Measurements from ENCODE around the gene KLHL36. TPM values are rescaled to one million over a fixed set of nuclear protein-coding genes. Genes with fewer than 3 reads are reported as not detected.

KLHL36 gene
- total and polyA plus RNA-seq, 9 of the 15 experiments (the other 6 are each of a cell fraction or from before 2014, with no cell fraction given) = 2.1 to 51.2 (median 18.5) TPM

DNA sequence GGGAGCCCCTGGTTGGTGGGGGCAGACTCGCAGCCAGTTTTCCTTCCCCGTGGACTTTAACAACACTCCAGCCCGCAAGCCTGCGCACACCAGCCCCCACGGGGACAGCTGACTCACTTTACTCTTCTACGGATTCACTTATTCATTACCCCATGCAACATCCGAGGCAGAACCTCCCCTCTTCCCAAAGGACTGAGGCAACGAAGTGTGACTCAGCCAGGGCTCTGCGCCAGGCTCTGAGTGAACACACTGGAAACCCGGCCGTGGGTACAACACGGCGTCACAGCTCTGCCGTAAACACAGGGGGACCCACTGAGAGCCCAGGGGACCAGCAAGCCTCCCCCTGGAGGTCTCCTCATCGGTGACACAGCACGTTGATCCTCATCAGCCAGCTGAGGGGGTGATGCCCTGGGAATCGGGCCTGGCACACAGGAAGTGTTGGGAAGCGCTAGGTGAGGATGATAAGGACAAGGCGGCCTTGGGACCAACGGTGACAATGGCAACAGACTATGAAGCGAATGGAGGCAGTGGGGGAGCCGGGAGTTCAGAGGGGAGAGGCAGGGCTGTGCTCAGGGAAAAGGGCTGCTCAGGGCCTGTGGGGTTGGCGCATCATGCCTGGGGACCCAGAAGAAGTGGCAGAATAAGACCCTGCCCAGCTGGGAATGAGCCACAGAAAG is 45.0 kb upstream of the KLHL36 start (continued):
- TF ChIP-seq PHF21A (IDR thresholded peaks at IDR 0.05; ENCODE audit: borderline replicate concordance, low read depth) = 0 out of 2 replicates have a peak, but pooled peaks have one; percentile 26
- TF ChIP-seq, protein P1, sequence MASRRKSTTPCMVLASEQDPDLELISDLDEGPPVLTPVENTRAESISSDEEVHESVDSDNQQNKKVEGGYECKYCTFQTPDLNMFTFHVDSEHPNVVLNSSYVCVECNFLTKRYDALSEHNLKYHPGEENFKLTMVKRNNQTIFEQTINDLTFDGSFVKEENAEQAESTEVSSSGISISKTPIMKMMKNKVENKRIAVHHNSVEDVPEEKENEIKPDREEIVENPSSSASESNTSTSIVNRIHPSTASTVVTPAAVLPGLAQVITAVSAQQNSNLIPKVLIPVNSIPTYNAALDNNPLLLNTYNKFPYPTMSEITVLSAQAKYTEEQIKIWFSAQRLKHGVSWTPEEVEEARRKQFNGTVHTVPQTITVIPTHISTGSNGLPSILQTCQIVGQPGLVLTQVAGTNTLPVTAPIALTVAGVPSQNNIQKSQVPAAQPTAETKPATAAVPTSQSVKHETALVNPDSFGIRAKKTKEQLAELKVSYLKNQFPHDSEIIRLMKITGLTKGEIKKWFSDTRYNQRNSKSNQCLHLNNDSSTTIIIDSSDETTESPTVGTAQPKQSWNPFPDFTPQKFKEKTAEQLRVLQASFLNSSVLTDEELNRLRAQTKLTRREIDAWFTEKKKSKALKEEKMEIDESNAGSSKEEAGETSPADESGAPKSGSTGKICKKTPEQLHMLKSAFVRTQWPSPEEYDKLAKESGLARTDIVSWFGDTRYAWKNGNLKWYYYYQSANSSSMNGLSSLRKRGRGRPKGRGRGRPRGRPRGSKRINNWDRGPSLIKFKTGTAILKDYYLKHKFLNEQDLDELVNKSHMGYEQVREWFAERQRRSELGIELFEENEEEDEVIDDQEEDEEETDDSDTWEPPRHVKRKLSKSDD (conservative IDR thresholded peaks at IDR 0.05; ENCODE audit: low read length) = no peak
- 0 out of 2 replicates have a peak, but pooled peaks have one; percentile 17 for TF ChIP-seq CTBP1 (IDR thresholded peaks at IDR 0.05; ENCODE audit: borderline replicate concordance)
- TF ChIP-seq, protein P2, sequence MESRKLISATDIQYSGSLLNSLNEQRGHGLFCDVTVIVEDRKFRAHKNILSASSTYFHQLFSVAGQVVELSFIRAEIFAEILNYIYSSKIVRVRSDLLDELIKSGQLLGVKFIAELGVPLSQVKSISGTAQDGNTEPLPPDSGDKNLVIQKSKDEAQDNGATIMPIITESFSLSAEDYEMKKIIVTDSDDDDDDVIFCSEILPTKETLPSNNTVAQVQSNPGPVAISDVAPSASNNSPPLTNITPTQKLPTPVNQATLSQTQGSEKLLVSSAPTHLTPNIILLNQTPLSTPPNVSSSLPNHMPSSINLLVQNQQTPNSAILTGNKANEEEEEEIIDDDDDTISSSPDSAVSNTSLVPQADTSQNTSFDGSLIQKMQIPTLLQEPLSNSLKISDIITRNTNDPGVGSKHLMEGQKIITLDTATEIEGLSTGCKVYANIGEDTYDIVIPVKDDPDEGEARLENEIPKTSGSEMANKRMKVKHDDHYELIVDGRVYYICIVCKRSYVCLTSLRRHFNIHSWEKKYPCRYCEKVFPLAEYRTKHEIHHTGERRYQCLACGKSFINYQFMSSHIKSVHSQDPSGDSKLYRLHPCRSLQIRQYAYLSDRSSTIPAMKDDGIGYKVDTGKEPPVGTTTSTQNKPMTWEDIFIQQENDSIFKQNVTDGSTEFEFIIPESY (CRISPR knock-in tag; IDR thresholded peaks at IDR 0.05) = peak; percentile 97
- peak; percentile 54; the same call in 1 of the 2 replicates for TF ChIP-seq JUND (IDR thresholded peaks at IDR 0.05; ENCODE audit: borderline replicate concordance, low read depth, low read length)
- no peak for TF ChIP-seq JUND (tag; IDR thresholded peaks at IDR 0.05; ENCODE audit: borderline replicate concordance, low read depth, low read length)
- TF ChIP-seq, protein P3, sequence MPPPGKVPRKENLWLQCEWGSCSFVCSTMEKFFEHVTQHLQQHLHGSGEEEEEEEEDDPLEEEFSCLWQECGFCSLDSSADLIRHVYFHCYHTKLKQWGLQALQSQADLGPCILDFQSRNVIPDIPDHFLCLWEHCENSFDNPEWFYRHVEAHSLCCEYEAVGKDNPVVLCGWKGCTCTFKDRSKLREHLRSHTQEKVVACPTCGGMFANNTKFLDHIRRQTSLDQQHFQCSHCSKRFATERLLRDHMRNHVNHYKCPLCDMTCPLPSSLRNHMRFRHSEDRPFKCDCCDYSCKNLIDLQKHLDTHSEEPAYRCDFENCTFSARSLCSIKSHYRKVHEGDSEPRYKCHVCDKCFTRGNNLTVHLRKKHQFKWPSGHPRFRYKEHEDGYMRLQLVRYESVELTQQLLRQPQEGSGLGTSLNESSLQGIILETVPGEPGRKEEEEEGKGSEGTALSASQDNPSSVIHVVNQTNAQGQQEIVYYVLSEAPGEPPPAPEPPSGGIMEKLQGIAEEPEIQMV (tag; conservative IDR thresholded peaks at IDR 0.05; ENCODE audit: low read depth) = peak; percentile 45; the same call in 1 of the 2 replicates
- no peak for TF ChIP-seq ZNF436 (CRISPR knock-in tag; IDR thresholded peaks at IDR 0.05)
- TF ChIP-seq ZNF174 (CRISPR knock-in tag; IDR thresholded peaks at IDR 0.05) = no peak
- TF ChIP-seq, protein P4, sequence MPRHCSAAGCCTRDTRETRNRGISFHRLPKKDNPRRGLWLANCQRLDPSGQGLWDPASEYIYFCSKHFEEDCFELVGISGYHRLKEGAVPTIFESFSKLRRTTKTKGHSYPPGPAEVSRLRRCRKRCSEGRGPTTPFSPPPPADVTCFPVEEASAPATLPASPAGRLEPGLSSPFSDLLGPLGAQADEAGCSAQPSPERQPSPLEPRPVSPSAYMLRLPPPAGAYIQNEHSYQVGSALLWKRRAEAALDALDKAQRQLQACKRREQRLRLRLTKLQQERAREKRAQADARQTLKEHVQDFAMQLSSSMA (CRISPR knock-in tag; IDR thresholded peaks at IDR 0.05) = no peak
- no peak for TF ChIP-seq BRF1 (IDR thresholded peaks at IDR 0.05; ENCODE audit: borderline replicate concordance, extremely low read depth, insufficient read length)
- TF ChIP-seq JUN (IDR thresholded peaks at IDR 0.05; ENCODE audit: borderline replicate concordance, low read depth, low read length) = peak; percentile 44; the same call in 1 of the 2 replicates
- no peak for TF ChIP-seq JUN (CRISPR knock-in tag; IDR thresholded peaks at IDR 0.05; ENCODE audit: borderline replicate concordance)
- no peak for TF ChIP-seq STAT5B (CRISPR knock-in tag; IDR thresholded peaks at IDR 0.05)
- TF ChIP-seq, protein P5, sequence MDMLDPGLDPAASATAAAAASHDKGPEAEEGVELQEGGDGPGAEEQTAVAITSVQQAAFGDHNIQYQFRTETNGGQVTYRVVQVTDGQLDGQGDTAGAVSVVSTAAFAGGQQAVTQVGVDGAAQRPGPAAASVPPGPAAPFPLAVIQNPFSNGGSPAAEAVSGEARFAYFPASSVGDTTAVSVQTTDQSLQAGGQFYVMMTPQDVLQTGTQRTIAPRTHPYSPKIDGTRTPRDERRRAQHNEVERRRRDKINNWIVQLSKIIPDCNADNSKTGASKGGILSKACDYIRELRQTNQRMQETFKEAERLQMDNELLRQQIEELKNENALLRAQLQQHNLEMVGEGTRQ (CRISPR knock-in tag; IDR thresholded peaks at IDR 0.05) = no peak
- no peak for TF ChIP-seq NFYB (IDR thresholded peaks at IDR 0.05; ENCODE audit: extremely low read depth, insufficient read length)
- peak; percentile 45 to 57; a peak in 2 of 4 replicates for TF ChIP-seq NRF1 (conservative IDR thresholded peaks at IDR 0.05 in 1 of 2, IDR thresholded peaks at IDR 0.05 in 1 of 2)
